Measurements from ENCODE around the gene CYFIP1. TPM values are rescaled to one million over a fixed set of nuclear protein-coding genes. Genes with fewer than 3 reads are reported as not detected.

CYFIP1 gene
- total RNA-seq, 1 donor, result 107 TPM

DNA sequence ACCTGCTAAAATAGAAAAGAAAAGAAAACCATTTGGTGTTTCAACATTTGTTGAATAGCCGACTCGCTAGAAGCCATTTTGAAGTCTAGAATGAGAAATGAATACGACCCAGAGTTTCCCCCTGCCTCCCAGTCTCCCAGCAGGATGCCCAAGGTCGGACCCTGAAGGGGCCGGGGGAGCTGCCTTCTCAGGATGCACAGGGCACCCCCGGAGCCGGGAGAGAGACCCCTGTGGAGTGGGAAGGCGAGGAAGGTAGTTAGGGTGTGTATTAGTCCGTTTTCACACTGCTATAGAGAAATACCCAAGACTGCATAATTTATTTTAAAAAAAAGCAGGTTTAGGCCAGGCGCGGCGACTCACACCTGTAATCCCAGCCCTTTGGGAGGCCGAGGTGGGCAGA lies 97.0 kb downstream of the CYFIP1 start:
- DNase-seq (ENCODE audit: insufficient read length, low spot score, missing footprints), result no peak
- no peak overlapping the region for H3K4me3 ChIP-seq (ENCODE audit: insufficient read depth, low read length)

DNA sequence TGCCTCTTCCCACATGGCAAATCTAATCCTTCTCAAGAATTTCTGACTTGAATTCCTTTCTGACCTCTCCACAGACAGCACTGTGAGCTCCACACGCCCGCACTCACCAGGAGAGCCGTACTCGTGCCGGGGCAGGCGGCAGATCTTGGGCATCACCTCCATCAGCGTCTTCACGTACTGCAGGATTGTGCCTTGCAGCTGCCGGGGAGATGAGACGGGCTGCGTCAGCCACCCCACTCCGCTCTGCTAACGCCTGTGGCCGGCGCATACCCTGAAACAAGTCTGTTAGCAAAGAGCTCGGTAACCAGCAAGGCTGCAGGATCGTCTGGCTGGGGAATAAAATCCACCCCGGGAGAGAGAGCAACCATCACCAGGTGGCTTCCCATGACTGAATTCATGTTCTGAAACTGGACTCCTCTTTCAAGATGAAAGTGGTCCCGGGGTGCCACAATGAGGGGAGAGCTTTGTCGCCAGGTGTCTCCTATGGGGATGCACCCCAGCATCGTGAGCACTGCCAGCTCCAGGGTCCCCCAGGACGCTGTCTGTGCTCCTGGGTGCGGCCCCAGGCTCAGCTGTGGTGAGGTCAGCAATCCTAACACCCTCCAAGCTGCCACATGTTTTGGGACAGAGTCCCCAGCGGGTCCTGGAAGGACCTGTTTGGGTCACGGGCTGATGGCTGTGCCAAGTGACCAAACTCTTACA lies 98.3 kb downstream of the CYFIP1 start:
- no peaks in the 10 kb centered on the region for H3K27me3 ChIP-seq (ENCODE audit: insufficient read depth, low read length)
- H2AFZ ChIP-seq (ENCODE audit: low read length), result no peak overlapping the region
- peaks cover 6% of the 10 kb centered on the region for H4K20me1 ChIP-seq (ENCODE audit: insufficient read depth, low read length)
- no peak for DNase-seq (ENCODE audit: insufficient read length, low spot score, missing footprints)
- no peak overlapping the region for H3K27ac ChIP-seq (ENCODE audit: low read depth, low read length)
- H3K9me3 ChIP-seq (ENCODE audit: low read depth, low read length), result no peaks in the 10 kb centered on the region
- TF ChIP-seq CTCF (IDR thresholded peaks at IDR 0.05; ENCODE audit: extremely low read depth, low read depth, low read length), result no peak
- H3K4me2 ChIP-seq (ENCODE audit: insufficient read depth, low read length), result no peak overlapping the region
- H3K79me2 ChIP-seq (ENCODE audit: insufficient read depth, low read length), result peaks cover 11% of the 10 kb centered on the region
- H3K4me1 ChIP-seq (ENCODE audit: insufficient read depth, low read length), result no peaks in the 10 kb centered on the region
- H3K4me3 ChIP-seq (ENCODE audit: insufficient read depth, low read length), result no peak overlapping the region
- H3K36me3 ChIP-seq (ENCODE audit: insufficient read depth, low read length), result peaks cover 35% of the 10 kb centered on the region

More for the DNA sequence above, 97.0 kb downstream of the CYFIP1 start:
- peaks cover 2% of the 10 kb centered on the region for H3K79me2 ChIP-seq (ENCODE audit: insufficient read depth, low read length)
- H3K4me1 ChIP-seq (ENCODE audit: insufficient read depth, low read length), result peaks cover 10% of the 10 kb centered on the region
- no peak for TF ChIP-seq CTCF (IDR thresholded peaks at IDR 0.05; ENCODE audit: extremely low read depth, low read depth, low read length)
- H3K36me3 ChIP-seq (ENCODE audit: insufficient read depth, low read length), result peaks cover 23% of the 10 kb centered on the region
- H4K20me1 ChIP-seq (ENCODE audit: insufficient read depth, low read length), result peaks cover 14% of the 10 kb centered on the region
- no peak overlapping the region for H3K27ac ChIP-seq (ENCODE audit: low read depth, low read length)
- H3K27me3 ChIP-seq (ENCODE audit: insufficient read depth, low read length), result no peaks in the 10 kb centered on the region
- no peak overlapping the region for H3K4me2 ChIP-seq (ENCODE audit: insufficient read depth, low read length)
- H2AFZ ChIP-seq (ENCODE audit: low read length), result no peak overlapping the region
- H3K9me3 ChIP-seq (ENCODE audit: low read depth, low read length), result no peaks in the 10 kb centered on the region

- Histone ChIP-seq H3K27me3 (ENCODE audit: insufficient read depth, low read length) (no peaks in the 10 kb centered on the region), H3K36me3 (ENCODE audit: insufficient read depth, low read length) (peaks cover 38% of the 10 kb centered on the region), H3K79me2 (ENCODE audit: insufficient read depth, low read length) (peaks cover 11% of the 10 kb centered on the region), H3K9me3 (ENCODE audit: low read depth, low read length) (no peaks in the 10 kb centered on the region), H3K27ac (ENCODE audit: low read depth, low read length) (no peak overlapping the region), H4K20me1 (ENCODE audit: insufficient read depth, low read length) (peaks cover 5% of the 10 kb centered on the region), H3K4me2 (ENCODE audit: insufficient read depth, low read length) (no peak overlapping the region), H2AFZ (ENCODE audit: low read length) (no peak overlapping the region), H3K4me3 (ENCODE audit: insufficient read depth, low read length) (no peak overlapping the region), H3K4me1 (ENCODE audit: insufficient read depth, low read length) (no peaks in the 10 kb centered on the region)
- TF ChIP-seq CTCF (IDR thresholded peaks at IDR 0.05; ENCODE audit: extremely low read depth, low read depth, low read length), result no peak
- no peak for DNase-seq (ENCODE audit: insufficient read length, low spot score, missing footprints)
Measured at GRCh38 chr15:22880981-22881738, 99.0 kb downstream of the CYFIP1 start.

All from osteoblast (primary cell).